ENCODE results near the gene H1-8.

H1-8 gene

DNA sequence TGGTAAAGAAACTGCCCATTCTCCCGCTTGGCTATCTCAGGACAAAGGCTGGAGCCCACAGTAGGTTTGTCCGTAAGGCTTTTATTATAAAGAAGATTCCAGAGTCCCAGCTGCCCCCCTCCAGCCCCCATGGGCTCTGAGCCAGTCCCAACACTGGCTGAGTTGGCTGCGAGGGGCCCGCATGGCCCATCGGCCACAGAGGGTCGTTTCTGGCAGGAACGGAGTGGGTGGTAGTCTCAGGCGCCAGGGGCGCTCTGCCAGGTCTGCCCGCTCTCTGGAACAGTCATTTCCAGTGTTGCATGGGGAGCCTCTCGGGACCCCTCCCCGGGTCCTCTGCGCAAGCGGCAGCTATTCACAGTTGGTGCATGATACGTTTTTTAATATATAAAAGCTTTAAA, 12.2 kb downstream of the H1-8 start:
- no peak for DNase-seq (ENCODE audit: extremely low read depth in 1 of 2, low read depth in 1 of 2)

- no peak for DNase-seq (ENCODE audit: extremely low read depth in 1 of 2, low read depth in 1 of 2)
These were observed 12.8 kb downstream of the H1-8 start for GRCh38 chr3:129555616-129556357.

- DNase-seq (ENCODE audit: extremely low read depth in 1 of 2, low read depth in 1 of 2): no peak
These were observed 13.4 kb downstream of the H1-8 start for GRCh38 chr3:129556358-129556695.

GRCh38 chr3:129556890-129557547, 14.0 kb downstream of the H1-8 start:
- DNase-seq (ENCODE audit: extremely low read depth in 1 of 2, low read depth in 1 of 2): no peak

- DNase-seq (ENCODE audit: extremely low read depth in 1 of 2, low read depth in 1 of 2): no peak
These were observed 14.5 kb downstream of the H1-8 start for GRCh38 chr3:129557548-129557894.

DNA sequence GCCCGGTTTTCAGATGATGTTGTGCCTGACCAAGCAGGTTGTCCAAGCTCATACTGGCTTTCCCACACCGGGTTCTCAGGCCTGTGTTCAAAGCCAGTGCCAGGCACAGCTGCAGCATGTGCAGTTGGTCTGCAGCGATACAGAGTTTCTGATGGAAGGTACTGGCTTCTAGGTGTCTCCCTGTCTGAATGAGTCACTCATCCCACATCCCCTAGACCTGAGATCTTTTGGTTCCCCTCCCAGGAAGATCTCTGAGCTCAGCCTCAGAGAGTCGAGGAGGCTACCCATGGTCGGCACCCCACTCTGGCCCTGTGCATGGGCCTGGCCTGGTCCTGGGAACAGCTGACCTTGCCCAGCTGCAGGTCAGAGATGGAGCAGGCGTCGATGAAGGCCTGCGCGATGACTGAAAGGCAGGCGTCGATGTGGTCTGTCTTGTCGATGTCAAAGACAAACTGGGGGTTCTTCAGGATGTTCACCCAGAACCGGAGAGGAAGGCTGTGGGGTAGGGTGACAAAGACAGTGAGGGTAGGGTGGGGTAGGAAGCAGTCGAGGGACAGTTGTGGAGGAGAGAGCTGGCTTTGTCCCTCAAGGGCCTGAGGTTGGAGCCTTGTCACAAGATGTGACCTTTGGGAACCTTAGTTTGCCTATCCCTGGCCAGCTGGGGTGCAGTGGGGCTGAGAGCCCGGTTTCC, 15.3 kb downstream of the H1-8 start:
- DNase-seq (ENCODE audit: extremely low read depth in 1 of 2, low read depth in 1 of 2): no peak

- no peak for DNase-seq (ENCODE audit: extremely low read depth in 1 of 2, low read depth in 1 of 2)
These were observed 16.0 kb downstream of the H1-8 start for GRCh38 chr3:129558772-129559564.

GRCh38 chr3:129559565-129560079, 16.6 kb downstream of the H1-8 start:
- DNase-seq (ENCODE audit: extremely low read depth in 1 of 2, low read depth in 1 of 2): no peak

GRCh38 chr3:129560269-129560787, 17.4 kb downstream of the H1-8 start:
- no peak for DNase-seq (ENCODE audit: extremely low read depth in 1 of 2, low read depth in 1 of 2)

- DNase-seq (ENCODE audit: extremely low read depth in 1 of 2, low read depth in 1 of 2): no peak
These were observed 18.1 kb downstream of the H1-8 start for GRCh38 chr3:129560911-129561594.

DNA sequence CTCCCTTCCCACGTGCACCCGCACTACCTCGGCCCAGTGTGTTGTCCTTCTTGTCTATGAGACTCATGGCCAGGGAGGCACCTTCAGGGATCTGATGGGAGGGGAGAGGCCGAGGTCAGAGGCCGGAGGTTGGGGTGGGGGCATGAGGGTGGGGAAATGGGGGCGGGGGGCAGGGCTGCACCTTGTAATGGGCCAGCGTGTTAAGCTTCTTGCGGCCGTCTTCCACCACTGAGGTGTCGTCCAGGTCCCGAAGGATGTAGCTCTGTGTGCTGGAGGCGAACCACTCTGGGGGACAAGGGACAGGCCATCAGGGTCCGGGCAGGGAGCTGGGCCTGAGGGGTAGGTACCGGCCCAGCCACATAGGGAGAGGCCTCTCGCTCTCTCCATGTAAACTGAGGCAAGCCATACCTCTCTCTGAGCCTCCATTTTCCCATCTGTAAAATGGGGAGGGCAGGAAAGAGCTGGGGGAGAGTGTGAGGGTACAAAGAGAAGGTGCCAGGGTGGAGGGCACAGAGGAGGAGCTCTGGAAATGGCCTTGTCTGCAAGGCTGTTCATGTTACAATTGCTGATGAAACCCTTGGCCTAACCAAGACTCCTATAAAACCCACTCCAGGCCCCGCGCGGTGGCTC, 18.8 kb downstream of the H1-8 start:
- DNase-seq (ENCODE audit: extremely low read depth in 1 of 2, low read depth in 1 of 2): no peak

- DNase-seq (ENCODE audit: extremely low read depth in 1 of 2, low read depth in 1 of 2): no peak
These were observed 19.8 kb downstream of the H1-8 start for GRCh38 chr3:129562803-129563202.

DNA sequence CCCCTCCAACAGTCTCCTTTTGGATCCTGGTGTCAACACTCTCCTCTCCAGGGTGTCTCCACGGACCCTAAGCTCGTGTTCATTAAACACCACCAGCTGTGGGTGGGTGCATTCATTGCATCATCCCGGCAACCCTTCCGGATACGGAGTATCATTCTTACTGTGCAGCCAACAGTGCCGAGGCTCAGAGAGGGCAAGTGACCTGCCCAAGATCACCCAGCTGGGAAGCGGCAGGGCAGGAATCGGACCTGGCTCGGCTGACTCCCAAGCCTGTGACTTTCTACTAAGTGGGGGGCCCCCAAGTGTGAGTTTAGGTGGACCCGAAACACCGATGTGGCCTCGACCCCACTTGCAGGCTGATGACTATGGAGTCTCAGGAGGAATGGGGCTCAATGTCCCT, 20.4 kb downstream of the H1-8 start:
- DNase-seq (ENCODE audit: extremely low read depth in 1 of 2, low read depth in 1 of 2): no peak

GRCh38 chr3:129563850-129564535, 21.0 kb downstream of the H1-8 start:
- no peak for DNase-seq (ENCODE audit: extremely low read depth in 1 of 2, low read depth in 1 of 2)

GRCh38 chr3:129564981-129565644, 22.1 kb downstream of the H1-8 start:
- DNase-seq (ENCODE audit: extremely low read depth in 1 of 2, low read depth in 1 of 2): no peak

- no peak for DNase-seq (ENCODE audit: extremely low read depth in 1 of 2, low read depth in 1 of 2)
These were observed 22.9 kb downstream of the H1-8 start for GRCh38 chr3:129565902-129566301.

DNA sequence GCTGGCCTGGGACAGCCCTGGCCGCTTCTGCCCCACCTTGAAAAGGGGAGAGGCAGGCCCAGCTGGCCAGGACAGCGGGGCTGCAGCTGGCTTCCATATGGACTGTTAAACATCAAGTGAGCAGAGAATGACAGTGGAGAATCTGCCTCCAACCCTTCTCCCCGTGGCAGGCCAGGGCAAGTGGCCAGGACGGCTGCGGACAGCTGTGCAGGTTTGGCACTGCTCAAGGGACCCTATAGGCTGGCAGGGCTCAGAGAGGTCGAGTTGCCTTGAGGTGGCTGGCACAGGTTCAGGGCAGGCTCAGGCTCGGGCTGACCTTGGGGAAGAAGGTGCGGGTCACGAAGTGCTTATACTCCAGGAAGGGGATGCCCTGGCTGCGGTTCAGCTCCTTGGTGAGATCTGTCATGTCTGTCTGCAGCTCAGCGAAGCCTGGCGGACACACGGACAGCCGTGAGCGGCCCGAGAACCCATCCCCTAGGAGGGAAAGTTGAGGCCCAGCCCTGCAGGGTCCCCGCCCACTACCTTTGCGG, 24.3 kb downstream of the H1-8 start:
- DNase-seq (ENCODE audit: extremely low read depth in 1 of 2, low read depth in 1 of 2): no peak

DNA sequence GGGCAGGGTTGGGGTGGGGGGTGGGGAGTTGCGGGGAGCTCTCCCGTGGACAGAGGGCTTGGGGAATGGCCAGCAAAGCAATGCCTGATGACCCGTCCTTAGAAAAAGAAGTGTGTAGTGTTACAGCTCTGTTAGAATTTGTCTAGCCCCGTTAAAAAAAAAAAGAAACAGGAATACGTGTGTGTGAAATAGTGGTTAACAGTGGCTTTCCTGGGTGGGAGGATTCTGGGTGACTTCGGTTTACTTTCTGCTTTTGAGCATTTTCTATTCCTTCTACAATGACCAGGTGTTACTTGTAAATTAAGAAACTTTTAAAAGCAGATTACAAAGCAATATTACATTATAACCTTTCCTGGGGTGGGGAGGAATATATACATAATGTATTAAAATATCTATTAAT, 25.0 kb downstream of the H1-8 start:
- no peak for DNase-seq (ENCODE audit: extremely low read depth in 1 of 2, low read depth in 1 of 2)

- DNase-seq (ENCODE audit: extremely low read depth in 1 of 2, low read depth in 1 of 2): no peak
These were observed 26.9 kb downstream of the H1-8 start for GRCh38 chr3:129569856-129570255.
